K562 (cell line): Measurements from ENCODE around the gene EML1. TPM values are rescaled to one million over a fixed set of nuclear protein-coding genes. Genes with fewer than 3 reads are reported as not detected.

Experiments
- KDM1A ChIP-seq, 2 experiments: fragments of 450-650 bp; IDR thresholded peaks; 2 replicates each; pipeline ENCODE4 v1.6.1; 2016; ENCODE audit warnings: mild to moderate bottlenecking in 2 of 2
- L3MBTL2 ChIP-seq: fragments of 450-650 bp; IDR thresholded peaks from 2 replicates; pipeline ENCODE4 v1.6.1; 2016; ENCODE audit warnings: mild to moderate bottlenecking, moderate library complexity
- MAFF ChIP-seq: IDR thresholded peaks from 2 replicates; pipeline ENCODE4 v1.6.1; 2012; ENCODE audit warnings: low read length, improper control_type of control experiment
- POLR3A ChIP-seq: IDR thresholded peaks from 2 replicates; pipeline ENCODE4 v1.6.1; 2011; ENCODE audit warnings: borderline replicate concordance, mild to moderate bottlenecking, moderate library complexity; ENCODE audit not compliant: insufficient read length, insufficient read depth; ENCODE audit errors: extremely low read depth
- SMARCA5 ChIP-seq: fragments of 450-650 bp; IDR thresholded peaks from 2 replicates; pipeline ENCODE4 v1.6.1; 2016
- SP2 ChIP-seq: IDR thresholded peaks from 2 replicates; pipeline ENCODE4 v1.6.1; 2011; ENCODE audit warnings: mild to moderate bottlenecking, low read depth, low read length, moderate library complexity; ENCODE audit not compliant: poor library complexity, severe bottlenecking; ENCODE audit errors: extremely low read depth
- ZC3H11A ChIP-seq: IDR thresholded peaks from 2 replicates; pipeline ENCODE4 v1.6.1; 2012; ENCODE audit warnings: low read depth, low read length, improper control_type of control experiment
- polyA plus RNA-seq, 8 experiments: library from polyadenylated mRNA; depleted of rRNA in 4 of 8; stranded (reverse) in 5 of 8; unstranded in 3 of 8; fragments of >200 nt; fragmentation: Nextera tagmentation in 2 of 8; fragmentation: Illumina TruSeq in 1 of 8; extraction: Ambion mirVana in 2 of 8; extraction: Trizol in 1 of 8; gene quantifications; 2 replicates each; pipeline versions ENCODE4 v1.2.1 to v1.2.3, GENCODE V29; 2011 to 2014; ENCODE audit warnings: inconsistent platforms in 1 of 8, missing spikeins in 1 of 8
- total RNA-seq, 7 experiments: library from RNA; depleted of rRNA in 6 of 7; stranded (reverse); fragments of >200 nt in 6 of 7; fragmentation: Illumina TruSeq in 2 of 7; extraction: Trizol in 2 of 7; gene quantifications; 2 replicates each; pipeline versions ENCODE4 v1.2.1 to v1.2.3, GENCODE V29; 2011 to 2021; ENCODE audit warnings: low replicate concordance in 1 of 7
- TF ChIP-seq, protein P1 (sequence below): fragments of 450-650 bp; IDR thresholded peaks from 2 replicates; pipeline ENCODE4 v1.7.1; 2018; ENCODE audit warnings: mild to moderate bottlenecking, low read depth; ENCODE audit not compliant: partially characterized antibody
- TF ChIP-seq, protein P2 (sequence below): fragments of 450-650 bp; IDR thresholded peaks from one replicate; pipeline ENCODE4 v1.6.1; 2018; ENCODE audit warnings: mild to moderate bottlenecking, moderate library complexity; ENCODE audit not compliant: partially characterized antibody

Gene EML1
- total and polyA plus RNA-seq, 9 of the 15 experiments (the other 6 are each of a cell fraction or from before 2014, with no cell fraction given): 0.01 to 0.35 (median 0.07) TPM; not detected in 2

DNA sequence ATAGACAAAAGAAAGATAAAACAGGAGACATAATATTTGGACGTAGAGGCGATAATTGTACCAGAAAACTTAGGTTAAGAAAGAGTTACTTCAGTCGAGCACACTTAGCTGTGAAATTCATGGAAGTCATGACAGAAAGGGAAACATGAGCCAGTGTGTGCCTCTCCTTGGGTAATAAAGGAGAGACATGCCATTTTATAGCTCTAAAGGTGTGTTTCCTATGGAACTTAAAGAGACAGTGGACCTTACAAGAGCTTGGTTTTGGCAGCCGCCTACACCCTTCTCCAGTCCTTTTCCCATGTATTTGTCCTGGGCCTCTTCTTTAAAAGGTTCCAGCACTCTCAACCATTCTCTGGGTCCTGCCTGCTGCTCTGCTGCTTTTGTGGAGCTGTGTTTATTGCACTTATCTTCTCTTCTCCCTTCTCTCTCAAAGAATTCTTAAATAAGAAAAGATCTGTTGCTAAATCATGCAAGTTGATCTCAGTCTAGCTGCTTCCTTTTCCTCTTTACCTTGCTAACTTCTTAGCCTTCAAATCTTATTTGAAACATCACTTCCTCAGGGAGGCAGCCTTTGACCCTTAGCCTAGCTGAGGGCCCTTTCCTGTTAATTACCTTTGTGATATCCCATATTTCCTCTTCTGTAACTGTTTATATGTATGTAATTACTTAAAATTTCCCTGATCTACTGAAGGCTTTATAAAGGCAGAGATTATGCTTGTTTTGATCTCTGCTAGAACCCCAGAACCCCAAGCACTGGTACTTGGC is 190.2 kb downstream of the EML1 start (continued):
- TF ChIP-seq POLR3A (no peak), MAFF (no peak), SP2 (no peak), SMARCA5 (no peak), L3MBTL2 (no peak), ZC3H11A (no peak), KDM1A (IDR thresholded peaks at IDR 0.05) (no peak)
- TF ChIP-seq, protein P1, sequence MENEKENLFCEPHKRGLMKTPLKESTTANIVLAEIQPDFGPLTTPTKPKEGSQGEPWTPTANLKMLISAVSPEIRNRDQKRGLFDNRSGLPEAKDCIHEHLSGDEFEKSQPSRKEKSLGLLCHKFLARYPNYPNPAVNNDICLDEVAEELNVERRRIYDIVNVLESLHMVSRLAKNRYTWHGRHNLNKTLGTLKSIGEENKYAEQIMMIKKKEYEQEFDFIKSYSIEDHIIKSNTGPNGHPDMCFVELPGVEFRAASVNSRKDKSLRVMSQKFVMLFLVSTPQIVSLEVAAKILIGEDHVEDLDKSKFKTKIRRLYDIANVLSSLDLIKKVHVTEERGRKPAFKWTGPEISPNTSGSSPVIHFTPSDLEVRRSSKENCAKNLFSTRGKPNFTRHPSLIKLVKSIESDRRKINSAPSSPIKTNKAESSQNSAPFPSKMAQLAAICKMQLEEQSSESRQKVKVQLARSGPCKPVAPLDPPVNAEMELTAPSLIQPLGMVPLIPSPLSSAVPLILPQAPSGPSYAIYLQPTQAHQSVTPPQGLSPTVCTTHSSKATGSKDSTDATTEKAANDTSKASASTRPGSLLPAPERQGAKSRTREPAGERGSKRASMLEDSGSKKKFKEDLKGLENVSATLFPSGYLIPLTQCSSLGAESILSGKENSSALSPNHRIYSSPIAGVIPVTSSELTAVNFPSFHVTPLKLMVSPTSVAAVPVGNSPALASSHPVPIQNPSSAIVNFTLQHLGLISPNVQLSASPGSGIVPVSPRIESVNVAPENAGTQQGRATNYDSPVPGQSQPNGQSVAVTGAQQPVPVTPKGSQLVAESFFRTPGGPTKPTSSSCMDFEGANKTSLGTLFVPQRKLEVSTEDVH: no peak
- TF ChIP-seq, protein P2, sequence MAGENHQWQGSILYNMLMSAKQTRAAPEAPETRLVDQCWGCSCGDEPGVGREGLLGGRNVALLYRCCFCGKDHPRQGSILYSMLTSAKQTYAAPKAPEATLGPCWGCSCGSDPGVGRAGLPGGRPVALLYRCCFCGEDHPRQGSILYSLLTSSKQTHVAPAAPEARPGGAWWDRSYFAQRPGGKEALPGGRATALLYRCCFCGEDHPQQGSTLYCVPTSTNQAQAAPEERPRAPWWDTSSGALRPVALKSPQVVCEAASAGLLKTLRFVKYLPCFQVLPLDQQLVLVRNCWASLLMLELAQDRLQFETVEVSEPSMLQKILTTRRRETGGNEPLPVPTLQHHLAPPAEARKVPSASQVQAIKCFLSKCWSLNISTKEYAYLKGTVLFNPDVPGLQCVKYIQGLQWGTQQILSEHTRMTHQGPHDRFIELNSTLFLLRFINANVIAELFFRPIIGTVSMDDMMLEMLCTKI: no peak
